CD14-positive monocyte (primary cell): ENCODE data around the gene SLC2A9. TPM values are rescaled to one million over a fixed set of nuclear protein-coding genes. Genes with fewer than 3 reads are reported as not detected.
"Not testable (repeated sequence)": the region's sequence is repeated elsewhere in the genome, so short reads cannot be mapped to it uniquely, and the experiment has no call there.

Experiments used
- DNase-seq, 3 donors: peaks; one replicate each; pipeline ENCODE4 v3.0.0-alpha.2; 2011 to 2022
- H2AFZ ChIP-seq: 2 replicates; pipeline ENCODE4 v1.6.0; 2012; ENCODE audit warnings: mild to moderate bottlenecking, low read depth, low read length, inconsistent platforms; ENCODE audit not compliant: insufficient read depth, poor library complexity, severe bottlenecking
- H3K27ac ChIP-seq, 2 donors: 1 replicate in 1 of 2; 2 replicates in 1 of 2; pipeline ENCODE4 v1.5.1; 2012 to 2013; ENCODE audit warnings: low read length in 2 of 2, control low read depth in 1 of 2, inconsistent platforms in 1 of 2, low read depth in 1 of 2, mild to moderate bottlenecking in 1 of 2
- H3K27me3 ChIP-seq, 2 donors: one replicate each; pipeline versions ENCODE4 v1.6.0 to v1.6.1; 2011 to 2013; ENCODE audit warnings: low read length in 2 of 2; ENCODE audit not compliant: control insufficient read depth in 2 of 2, insufficient read depth in 2 of 2
- H3K36me3 ChIP-seq, 2 donors: replicated peaks in 1 of 2; 1 replicate in 1 of 2; 2 replicates in 1 of 2; pipeline versions ENCODE4 v1.5.1 to v1.6.1; 2012 to 2013; ENCODE audit warnings: low read length in 2 of 2, control low read depth in 1 of 2, inconsistent platforms in 1 of 2, mild to moderate bottlenecking in 1 of 2; ENCODE audit not compliant: insufficient read depth in 2 of 2, control insufficient read depth in 1 of 2
- H3K4me1 ChIP-seq, 2 donors: 1 replicate in 1 of 2; 2 replicates in 1 of 2; pipeline versions ENCODE4 v1.5.1 to v1.6.1; 2012 to 2013; ENCODE audit warnings: low read length in 2 of 2, control low read depth in 1 of 2, inconsistent platforms in 1 of 2, mild to moderate bottlenecking in 1 of 2, moderate library complexity in 1 of 2; ENCODE audit not compliant: insufficient read depth in 2 of 2, control insufficient read depth in 1 of 2
- H3K4me2 ChIP-seq: replicated peaks from 2 replicates; pipeline ENCODE3; 2012; ENCODE audit warnings: low read length, moderate library complexity, mild to moderate bottlenecking; ENCODE audit not compliant: poor library complexity, severe bottlenecking; ENCODE audit errors: extremely low read depth
- H3K4me3 ChIP-seq, 3 experiments: fragments of 200-600 bp in 1 of 3; sonication (generic) in 1 of 3; replicated peaks in 1 of 3; 1 replicate in 2 of 3; 2 replicates in 1 of 3; pipeline ENCODE4 v1.5.1; 2011 to 2013; ENCODE audit warnings: low read length in 3 of 3, mild to moderate bottlenecking in 3 of 3, control low read depth in 2 of 3, low read depth in 2 of 3, inconsistent platforms in 1 of 3, moderate library complexity in 1 of 3
- H3K79me2 ChIP-seq: 2 replicates; pipeline ENCODE4 v1.6.0; 2012; ENCODE audit warnings: mild to moderate bottlenecking, control low read depth, inconsistent platforms, low read length, moderate library complexity; ENCODE audit not compliant: insufficient read depth
- H3K9ac ChIP-seq: 2 replicates; pipeline ENCODE4 v1.6.0; 2017; ENCODE audit warnings: low read length, mild to moderate bottlenecking; ENCODE audit not compliant: insufficient read depth, poor library complexity, severe bottlenecking
- H3K9me3 ChIP-seq, 2 donors: replicated peaks in 1 of 2; 1 replicate in 1 of 2; 2 replicates in 1 of 2; pipeline versions ENCODE4 v1.5.1 to v1.6.1; 2012 to 2013; ENCODE audit warnings: low read length in 2 of 2, control low read depth in 1 of 2; ENCODE audit not compliant: control insufficient read depth in 1 of 2, insufficient read depth in 1 of 2
- H4K20me1 ChIP-seq: 2 replicates; pipeline ENCODE4 v1.6.0; 2012; ENCODE audit warnings: mild to moderate bottlenecking, low read length, control low read depth, moderate library complexity; ENCODE audit not compliant: insufficient read depth
- H3K27ac Mint-ChIP-seq, 7 donors: one replicate each; pipeline ENCODE4 v1.8.0; 2020; ENCODE audit warnings: mild to moderate bottlenecking in 7 of 7, mixed read lengths in 7 of 7, moderate library complexity in 6 of 7, inconsistent platforms in 2 of 7
- H3K27me3 Mint-ChIP-seq, 3 donors: one replicate each; pipeline ENCODE4 v1.8.0; 2021 to 2022; ENCODE audit warnings: low read depth in 3 of 3, mild to moderate bottlenecking in 3 of 3, mixed read lengths in 3 of 3, moderate library complexity in 3 of 3, inconsistent platforms in 1 of 3
- H3K36me3 Mint-ChIP-seq, 2 donors: one replicate each; pipeline ENCODE4 v1.8.0; 2020; ENCODE audit warnings: mixed read lengths in 2 of 2, inconsistent platforms in 1 of 2, mild to moderate bottlenecking in 1 of 2
- H3K4me1 Mint-ChIP-seq: one replicate; pipeline ENCODE4 v1.8.0; 2020; ENCODE audit warnings: mild to moderate bottlenecking, mixed read lengths
- H3K4me3 Mint-ChIP-seq, 2 donors: one replicate each; pipeline ENCODE4 v1.8.0; 2020; ENCODE audit warnings: mild to moderate bottlenecking in 2 of 2, mixed read lengths in 2 of 2, moderate library complexity in 1 of 2
- H3K9me3 Mint-ChIP-seq, 7 donors: one replicate each; pipeline ENCODE4 v1.8.0; 2020 to 2022; ENCODE audit warnings: mixed read lengths in 7 of 7, mild to moderate bottlenecking in 6 of 7, moderate library complexity in 6 of 7, inconsistent platforms in 2 of 7
- WGBS: methylation state at CpG from one replicate; pipeline ENCODE4 v1.1.5; 2013; ENCODE audit warnings: missing lambda C conversion rate; ENCODE audit not compliant: insufficient coverage; 5-methylcytosine and 5-hydroxymethylcytosine counted together
- intact Hi-C, 2 donors: fragments of 100-400 bp; cut with micrococcal nuclease; formaldehyde crosslinking; loops; one replicate each; pipeline versions ENCODE4 v1.15.0 to v1.15.1; 2023
- polyA plus RNA-seq, 3 donors: library from polyadenylated mRNA; depleted of rRNA in 1 of 3; unstranded in 2 of 3; stranded (reverse) in 1 of 3; fragments of 300-500 nt in 2 of 3; fragments of >200 nt in 1 of 3; fragmentation: Illumina TruSeq in 2 of 3; gene quantifications; 1 replicate in 2 of 3; 2 replicates in 1 of 3; pipeline ENCODE4 v1.2.3, GENCODE V29; 2012 to 2021
- TF ChIP-seq, protein P1 (sequence below): fragments of 200-600 bp; IDR thresholded peaks from one replicate; pipeline ENCODE4 v1.8.0; 2022; ENCODE audit warnings: antibody characterized with exemption, mild to moderate bottlenecking

The SLC2A9 gene
- polyA plus RNA-seq, 3 donors = 27.3 to 38.6 (median 34.7) TPM

DNA sequence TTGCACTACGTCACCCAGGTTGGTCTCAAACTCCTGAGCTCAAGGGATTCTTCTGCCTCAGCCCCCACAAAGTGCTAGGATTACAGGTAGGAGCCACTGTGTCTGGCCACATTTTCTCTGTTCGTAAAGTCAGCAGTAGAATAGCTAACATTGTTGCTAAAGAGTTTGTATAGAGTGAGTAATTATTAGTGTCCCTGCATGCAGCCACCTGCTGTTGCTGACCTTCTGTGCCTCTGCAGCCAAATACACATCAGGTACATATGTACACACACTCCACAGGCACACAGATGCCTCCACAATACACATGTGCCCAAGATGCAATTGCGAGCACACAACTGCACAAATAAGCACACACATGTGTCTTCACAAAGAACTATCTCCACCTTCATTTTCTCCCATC is 228.9 kb downstream of the SLC2A9 start:
- H3K27me3 Mint-ChIP-seq = peaks cover 0 to 12% (median 11%) of the 10 kb centered on the region in 3 donors
- Histone ChIP-seq H3K27me3 (peaks cover 0 to 3% of the 10 kb centered on the region in 2 donors), H3K4me1 (no peaks in the 10 kb centered on the region), H3K4me2 (no peak overlapping the region), H3K4me3 (no peak overlapping the region), H3K9me3 (no peaks in the 10 kb centered on the region), H3K36me3 (no peaks in the 10 kb centered on the region), H3K79me2 (no peaks in the 10 kb centered on the region), H3K9ac (no peak overlapping the region), H2AFZ (no peak overlapping the region), H3K27ac (no peak overlapping the region), H4K20me1 (no peaks in the 10 kb centered on the region)
- no peak overlapping the region for H3K27ac Mint-ChIP-seq
- TF ChIP-seq, protein P1, sequence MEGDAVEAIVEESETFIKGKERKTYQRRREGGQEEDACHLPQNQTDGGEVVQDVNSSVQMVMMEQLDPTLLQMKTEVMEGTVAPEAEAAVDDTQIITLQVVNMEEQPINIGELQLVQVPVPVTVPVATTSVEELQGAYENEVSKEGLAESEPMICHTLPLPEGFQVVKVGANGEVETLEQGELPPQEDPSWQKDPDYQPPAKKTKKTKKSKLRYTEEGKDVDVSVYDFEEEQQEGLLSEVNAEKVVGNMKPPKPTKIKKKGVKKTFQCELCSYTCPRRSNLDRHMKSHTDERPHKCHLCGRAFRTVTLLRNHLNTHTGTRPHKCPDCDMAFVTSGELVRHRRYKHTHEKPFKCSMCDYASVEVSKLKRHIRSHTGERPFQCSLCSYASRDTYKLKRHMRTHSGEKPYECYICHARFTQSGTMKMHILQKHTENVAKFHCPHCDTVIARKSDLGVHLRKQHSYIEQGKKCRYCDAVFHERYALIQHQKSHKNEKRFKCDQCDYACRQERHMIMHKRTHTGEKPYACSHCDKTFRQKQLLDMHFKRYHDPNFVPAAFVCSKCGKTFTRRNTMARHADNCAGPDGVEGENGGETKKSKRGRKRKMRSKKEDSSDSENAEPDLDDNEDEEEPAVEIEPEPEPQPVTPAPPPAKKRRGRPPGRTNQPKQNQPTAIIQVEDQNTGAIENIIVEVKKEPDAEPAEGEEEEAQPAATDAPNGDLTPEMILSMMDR = no peak
- no peak overlapping the region for H3K4me3 Mint-ChIP-seq
- H3K9me3 Mint-ChIP-seq = peaks cover 0 to 7% (median 2%) of the 10 kb centered on the region in 7 donors
- no peaks in the 10 kb centered on the region for H3K4me1 Mint-ChIP-seq
- WGBS = no CpG with 5 or more reads among the region's 3 CpGs
- DNase-seq = no peak
- intact Hi-C loops = no loop called here
- peaks cover 2 to 4% of the 10 kb centered on the region in 2 donors for H3K36me3 Mint-ChIP-seq

DNA sequence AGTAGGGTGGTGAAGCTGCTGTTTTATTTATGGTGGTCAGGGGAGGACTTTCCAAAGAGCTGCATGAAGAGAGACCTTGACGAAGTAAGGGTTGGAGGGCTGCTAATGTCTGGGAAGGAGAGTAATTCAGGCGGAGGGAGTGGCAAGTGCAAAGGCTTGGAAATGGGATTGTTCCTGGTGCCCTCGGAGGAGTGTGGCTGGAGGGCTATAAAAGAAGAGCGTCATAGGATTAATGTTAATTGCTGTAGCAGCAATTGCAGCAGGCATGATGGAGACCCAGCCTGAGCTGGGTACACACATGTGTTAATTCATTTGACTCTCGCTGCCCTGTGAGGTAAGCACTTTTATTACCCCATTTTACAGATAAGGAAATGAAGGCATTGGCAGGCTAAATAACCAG is 235.4 kb downstream of the SLC2A9 start:
- H3K9ac ChIP-seq, H3K9me3 Mint-ChIP-seq, H3K4me3 ChIP-seq, H3K9me3 ChIP-seq, DNase-seq, H3K27ac Mint-ChIP-seq, H3K36me3 Mint-ChIP-seq, H3K36me3 ChIP-seq, intact Hi-C loops, H3K4me1 ChIP-seq, H3K4me2 ChIP-seq, H2AFZ ChIP-seq, H3K27ac ChIP-seq, H4K20me1 ChIP-seq, H3K79me2 ChIP-seq, H3K4me1 Mint-ChIP-seq: not testable (repeated sequence)
- peak overlapping the region in 1 of 2 donors; percentile 8 for H3K4me3 Mint-ChIP-seq
- H3K27me3 Mint-ChIP-seq = peaks cover 25 to 42% (median 38%) of the 10 kb centered on the region in 3 donors
- 80% methylated on average over 3 of the region's 5 CpGs for WGBS
- H3K27me3 ChIP-seq = peaks cover 2 to 22% of the 10 kb centered on the region in 2 donors
